ENCODE results near the gene SPIB.
"Not testable (repeated sequence)": the region's sequence is repeated elsewhere in the genome, so short reads cannot be mapped to it uniquely, and the experiment has no call there.

The SPIB gene

GRCh38 chr19:50418176-50419021 is at the start of gene SPIB:
TSS of gene SPIB (plus strand) at chr19:50418938. CDS start at chr19:50418963, 25 bp downstream.
- no peak for DNase-seq

- no peak for DNase-seq
Measured at GRCh38 chr19:50371914-50372475, 46.7 kb upstream of the SPIB start.

GRCh38 chr19:50376166-50377050 is 42.3 kb upstream of the SPIB start, which contains the start of gene NR1H2:
TSS of gene NR1H2 (plus strand) at chr19:50376457. CDS start at chr19:50377606, 1,149 bp downstream.
- peak; percentile 94 for DNase-seq

- DNase-seq = peak; percentile 59
Measured at GRCh38 chr19:50377051-50377461, 41.7 kb upstream of the SPIB start.

- no peak for DNase-seq
Measured at GRCh38 chr19:50377517-50377916, 41.2 kb upstream of the SPIB start.

GRCh38 chr19:50378169-50378862 is 40.4 kb upstream of the SPIB start:
- no peak for DNase-seq

GRCh38 chr19:50378863-50379236 is 39.9 kb upstream of the SPIB start:
- no peak for DNase-seq

GRCh38 chr19:50379602-50380001 is 39.1 kb upstream of the SPIB start:
- no peak for DNase-seq

- DNase-seq = no peak
Measured at GRCh38 chr19:50380137-50380536, 38.6 kb upstream of the SPIB start.

- no peak for DNase-seq
Measured at GRCh38 chr19:50380751-50381151, 38.0 kb upstream of the SPIB start.

- no peak for DNase-seq
Measured at GRCh38 chr19:50381881-50382729, 36.6 kb upstream of the SPIB start.

- no peak for DNase-seq
Measured at GRCh38 chr19:50383001-50383851, 35.5 kb upstream of the SPIB start.

GRCh38 chr19:50383852-50384684 is 34.7 kb upstream of the SPIB start, which contains the start of gene POLD1:
TSS of gene POLD1 (plus strand) at chr19:50384347. CDS start at chr19:50398852, 14,505 bp downstream.
- peak; percentile 99 for DNase-seq

GRCh38 chr19:50384685-50385535 is 33.8 kb upstream of the SPIB start:
- DNase-seq = no peak

- no peak for DNase-seq
Measured at GRCh38 chr19:50387176-50387867, 31.4 kb upstream of the SPIB start.

- DNase-seq = no peak
Measured at GRCh38 chr19:50387868-50388245, 30.9 kb upstream of the SPIB start.

- not testable (repeated sequence) for DNase-seq
Measured at GRCh38 chr19:50390295-50390694, 28.4 kb upstream of the SPIB start.

GRCh38 chr19:50390952-50391351 is 27.8 kb upstream of the SPIB start:
- not testable (repeated sequence) for DNase-seq
